T-helper 9 cell (primary cell): ENCODE results near the gene BRD8.
"Not testable (repeated sequence)": the region's sequence is repeated elsewhere in the genome, so short reads cannot be mapped to it uniquely, and the experiment has no call there.

Source experiments
- DNase-seq: peaks from one replicate; pipeline ENCODE4 v3.0.0-alpha.2; 2020

BRD8 gene

GRCh38 chr5:138160706-138161105 is 17.7 kb downstream of the BRD8 start:
- DNase-seq = no peak

GRCh38 chr5:138159666-138160065 is 18.8 kb downstream of the BRD8 start:
- no peak for DNase-seq

DNA sequence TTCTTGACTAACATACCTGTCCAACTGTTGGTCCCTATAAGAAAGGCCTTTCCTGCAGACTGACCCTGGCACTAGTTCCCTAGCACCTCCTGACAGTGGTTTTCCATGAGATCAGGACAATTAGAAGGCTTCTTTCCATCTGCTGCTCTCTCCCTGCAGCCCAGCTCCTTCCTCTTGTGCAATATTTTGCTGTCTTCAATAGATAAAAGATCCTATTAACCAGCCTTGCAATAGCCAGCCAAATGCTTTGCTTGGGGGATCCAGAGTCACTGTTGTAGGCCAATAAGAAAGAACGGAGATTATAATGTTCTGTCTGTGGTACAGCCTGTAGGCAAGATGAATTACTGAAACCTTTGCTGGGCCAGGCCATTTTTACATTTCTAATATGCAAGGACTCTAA is 20.8 kb downstream of the BRD8 start:
- DNase-seq = no peak

DNA sequence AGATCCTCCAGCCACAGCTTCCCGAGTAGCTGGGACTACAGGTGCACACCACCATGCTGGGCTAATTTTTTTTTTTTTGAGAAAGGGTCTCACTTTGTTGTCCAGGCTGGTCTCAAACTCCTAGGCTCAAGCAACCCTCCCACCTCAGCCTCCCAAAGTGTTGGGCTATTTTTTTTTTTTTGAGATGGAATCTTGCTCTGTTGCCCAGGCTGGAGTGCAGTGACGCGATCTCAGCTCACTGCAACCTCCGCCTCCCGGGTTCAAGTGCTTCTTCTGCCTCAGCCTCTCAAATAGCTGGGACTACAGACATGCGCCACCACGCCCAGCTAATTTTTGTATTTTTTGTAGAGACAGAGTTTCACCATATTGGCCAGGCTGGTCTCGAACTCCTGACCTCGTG is 22.5 kb downstream of the BRD8 start:
- DNase-seq = not testable (repeated sequence)

DNA sequence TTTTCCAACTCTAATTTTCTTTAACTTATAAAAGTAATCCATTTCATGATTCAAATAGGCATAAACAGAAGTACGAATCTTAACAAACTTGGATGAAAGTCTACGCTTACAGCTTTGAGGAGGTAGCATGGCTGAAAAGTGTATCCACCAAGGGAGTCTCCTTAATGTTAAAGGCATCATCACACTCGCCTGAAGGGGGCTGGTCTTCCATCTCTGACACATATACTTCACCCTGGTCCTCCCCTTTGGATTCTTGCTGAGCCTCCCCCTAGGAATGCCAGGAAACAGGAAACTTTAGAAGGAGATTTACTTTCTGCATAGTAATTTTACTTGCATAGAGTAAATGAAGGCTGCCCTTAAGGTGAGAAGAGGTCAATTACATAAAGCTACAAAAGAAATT is 28.9 kb downstream of the BRD8 start:
- DNase-seq = no peak

- DNase-seq = no peak
These were observed 29.6 kb downstream of the BRD8 start for GRCh38 chr5:138148811-138149210.

DNA sequence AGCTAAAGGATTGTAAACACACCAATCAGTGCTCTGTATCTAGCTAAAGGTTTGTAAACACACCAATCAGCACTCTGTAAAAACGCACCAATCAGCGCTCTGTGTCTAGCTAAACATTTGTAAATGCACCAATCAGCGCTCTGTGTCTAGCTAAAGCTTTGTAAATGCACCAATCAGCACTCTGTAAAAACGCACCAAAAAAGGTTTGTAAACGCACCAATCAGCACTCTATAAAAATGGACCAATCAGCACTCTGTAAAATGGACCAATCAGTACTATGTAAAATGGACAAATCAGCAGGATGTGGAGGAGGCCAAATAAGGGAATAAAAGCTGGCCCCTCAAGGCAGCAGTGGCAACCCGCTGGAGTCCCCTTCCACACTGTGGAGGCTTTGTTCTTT is 34.9 kb downstream of the BRD8 start:
- not testable (repeated sequence) for DNase-seq

DNA sequence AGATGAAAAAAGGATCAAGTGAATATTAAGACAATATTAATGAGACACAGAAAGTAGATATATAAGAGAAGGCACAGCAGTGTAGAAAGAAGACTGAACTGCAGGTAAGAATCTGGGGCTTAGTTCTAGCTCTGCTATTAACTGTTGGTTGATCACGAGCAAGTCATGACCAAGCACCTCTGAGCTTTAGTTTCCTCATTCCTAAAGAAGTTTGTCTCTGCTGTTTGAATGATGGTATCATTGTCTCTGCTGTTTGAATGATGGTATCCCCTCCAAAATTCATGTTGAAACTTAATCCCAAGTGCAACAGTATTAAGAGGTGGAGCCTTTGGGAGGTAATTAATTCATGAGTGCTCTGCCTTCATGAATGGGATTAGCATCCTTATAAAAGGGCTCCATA is 36.7 kb downstream of the BRD8 start:
- DNase-seq = no peak

GRCh38 chr5:138140268-138140667 is 38.2 kb downstream of the BRD8 start:
- no peak for DNase-seq

GRCh38 chr5:138139781-138140090 is 38.7 kb downstream of the BRD8 start:
- DNase-seq = no peak

DNA sequence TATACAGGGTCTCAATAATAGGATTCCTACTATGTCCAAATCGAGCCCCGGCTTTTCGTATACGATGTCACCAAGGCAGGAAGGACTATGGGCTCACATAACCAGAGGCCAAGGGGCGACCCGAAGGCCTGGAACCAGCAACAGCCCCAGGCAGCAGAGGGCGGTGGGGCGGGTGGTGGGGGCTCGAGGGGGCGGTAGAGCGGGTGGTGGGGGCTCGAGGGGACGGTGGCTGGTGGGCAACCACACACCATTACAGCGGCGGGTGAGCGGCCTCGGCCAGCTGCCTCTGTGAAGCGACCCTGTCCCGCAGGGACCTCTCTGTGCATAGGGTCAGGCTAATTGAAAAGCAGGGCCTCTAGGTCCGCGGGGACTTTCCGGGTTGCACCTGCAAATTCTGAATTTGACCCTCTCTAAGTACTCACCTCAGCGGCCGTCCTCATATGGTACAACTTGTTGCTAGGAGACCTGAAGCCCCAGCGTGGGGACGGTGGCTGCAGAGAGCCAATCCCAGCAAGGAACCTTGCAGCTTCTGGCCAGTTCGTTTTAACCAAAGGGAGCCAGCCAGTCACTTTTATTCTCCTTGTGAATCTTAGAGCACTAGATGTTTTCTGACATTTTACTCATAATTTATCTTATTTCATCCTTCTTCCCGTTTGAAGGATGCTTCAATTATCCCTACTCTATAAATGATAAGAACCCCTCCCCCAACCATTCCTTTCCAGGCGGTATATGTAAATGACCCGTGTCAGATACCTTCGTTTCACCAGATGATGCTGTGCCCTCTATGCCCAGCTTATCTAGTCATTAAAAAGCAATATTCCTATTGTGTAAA is 39.3 kb downstream of the BRD8 start, which contains the start of gene NME5:
Gene NME5, minus strand, starts transcription at position 480 of the 832 bp plus-strand sequence. CDS start 648 bp downstream, outside the sequence.
- no peak for DNase-seq

- DNase-seq = no peak
These were observed 45.9 kb downstream of the BRD8 start for GRCh38 chr5:138132543-138132942.

DNA sequence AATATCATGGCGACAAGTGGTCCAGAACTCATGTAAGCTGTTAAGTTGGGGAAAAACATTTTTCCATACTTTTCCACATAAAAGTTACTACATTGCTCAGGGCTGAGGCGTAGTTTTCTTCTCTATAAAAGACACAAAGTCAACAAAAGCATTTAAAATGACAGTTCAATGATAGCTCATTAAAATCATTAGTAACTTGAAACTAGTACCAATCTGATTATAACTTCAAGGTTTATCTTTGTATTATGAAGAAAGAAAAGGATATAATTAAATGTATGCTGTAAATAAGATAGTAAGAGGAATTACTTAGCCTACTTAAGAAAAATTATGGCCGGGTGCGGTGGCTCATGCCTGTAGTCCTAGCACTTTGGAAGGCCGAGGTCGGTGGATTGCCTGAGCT is 49.1 kb downstream of the BRD8 start:
- no peak for DNase-seq

- no peak for DNase-seq
These were observed 50.1 kb downstream of the BRD8 start for GRCh38 chr5:138128334-138128733.

DNA sequence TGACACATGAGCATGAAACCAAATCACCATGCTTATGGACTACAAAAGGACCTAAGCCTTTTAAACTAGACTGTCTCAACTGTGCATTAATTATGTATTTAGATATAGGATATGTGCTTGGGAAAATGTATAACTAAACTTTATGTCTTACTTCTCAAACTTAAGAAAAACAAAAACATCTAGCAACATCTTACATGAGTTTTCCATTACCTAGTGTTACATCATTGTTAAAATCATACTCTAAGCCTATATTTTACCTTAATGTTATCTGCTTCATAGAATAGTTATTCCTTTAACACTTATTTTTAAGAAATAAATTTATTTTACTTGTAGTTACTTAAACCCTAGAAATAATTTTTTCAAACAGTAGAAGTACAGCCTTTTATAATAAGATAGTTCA is 63.2 kb downstream of the BRD8 start:
- DNase-seq = no peak

- DNase-seq = no peak
These were observed 66.5 kb downstream of the BRD8 start for GRCh38 chr5:138111937-138112336.

GRCh38 chr5:138111181-138111580 is 67.2 kb downstream of the BRD8 start:
- DNase-seq = no peak

- no peak for DNase-seq
These were observed 68.0 kb downstream of the BRD8 start for GRCh38 chr5:138110266-138110963.

DNA sequence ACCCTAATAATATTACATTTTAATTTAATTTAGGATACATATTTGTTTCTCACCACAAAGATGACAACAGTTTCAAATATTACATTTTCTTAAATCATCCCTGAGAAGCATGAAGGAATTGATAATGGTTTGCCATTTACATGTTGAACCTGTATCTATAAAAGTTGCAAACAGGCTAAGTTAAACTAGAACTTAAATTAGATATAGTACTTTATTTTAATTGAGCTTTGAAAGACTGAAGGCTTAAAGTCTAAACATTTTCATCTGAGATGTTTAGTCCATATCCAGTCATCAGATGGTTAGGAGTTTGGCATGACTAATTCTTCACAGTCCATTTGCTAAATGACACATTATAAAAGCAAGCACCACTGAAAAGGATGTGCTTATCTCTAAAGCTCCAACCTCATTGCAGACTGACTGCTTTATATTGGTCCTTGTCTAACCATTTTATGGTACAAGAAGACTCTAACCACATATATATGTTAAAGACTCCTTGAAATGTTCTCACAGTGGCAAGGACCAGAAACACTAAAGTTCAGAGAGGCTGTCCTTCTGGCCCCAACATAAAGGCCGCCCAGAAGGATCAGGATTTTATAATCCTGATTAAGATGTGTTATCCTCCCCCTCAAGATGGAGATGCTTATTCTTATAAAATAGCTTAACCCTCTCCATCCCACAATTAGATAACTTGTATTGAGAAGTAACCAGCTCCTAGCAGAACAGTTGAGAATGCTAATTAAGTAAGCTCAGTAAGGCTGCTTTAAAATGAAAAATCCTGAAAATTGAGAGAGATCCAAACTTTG is 68.8 kb downstream of the BRD8 start:
- no peak for DNase-seq

GRCh38 chr5:138107213-138107612 is 71.2 kb downstream of the BRD8 start:
- no peak for DNase-seq

GRCh38 chr5:138105709-138106108 is 72.7 kb downstream of the BRD8 start:
- DNase-seq = no peak

DNA sequence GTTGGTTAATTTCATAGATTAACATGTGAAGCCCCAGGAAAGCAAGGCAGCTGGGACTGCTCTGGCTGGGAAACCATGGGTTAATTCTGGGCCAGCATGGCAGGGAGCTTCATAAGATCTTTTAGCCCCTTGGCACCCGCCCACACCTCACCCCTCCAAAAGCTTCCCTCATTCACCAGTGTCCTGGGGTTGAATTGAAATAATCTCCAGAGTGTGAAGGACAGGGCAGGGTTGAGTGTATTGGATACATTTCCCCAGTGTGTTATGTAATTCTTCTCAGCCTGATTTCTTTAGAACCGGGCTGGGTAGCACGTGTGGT is 75.2 kb downstream of the BRD8 start:
- no peak for DNase-seq

GRCh38 chr5:138102454-138103318 is 75.7 kb downstream of the BRD8 start:
- no peak for DNase-seq
